KMS-11 (cell line): ENCODE measurements around the gene PRKD1.

ENCODE experiments used
- H2AFZ ChIP-seq: fragments of 200-600 bp; sonication (generic); 2 replicates; pipeline ENCODE4 v1.6.1; 2016; ENCODE audit warnings: antibody characterized with exemption, mixed run types, low read depth
- H3K27ac ChIP-seq: fragments of 200-600 bp; sonication (generic); 2 replicates; pipeline ENCODE4 v1.6.1; 2016; ENCODE audit warnings: mild to moderate bottlenecking, mixed run types
- H3K27me3 ChIP-seq: fragments of 200-600 bp; sonication (generic); 2 replicates; pipeline ENCODE4 v1.6.1; 2017; ENCODE audit warnings: mild to moderate bottlenecking, low read depth, mixed run types, moderate library complexity; ENCODE audit not compliant: insufficient read depth
- H3K36me3 ChIP-seq: fragments of 200-600 bp; sonication (generic); 2 replicates; pipeline ENCODE4 v1.6.1; 2017; ENCODE audit warnings: mild to moderate bottlenecking, mixed run types; ENCODE audit not compliant: insufficient read depth
- H3K4me1 ChIP-seq: fragments of 200-600 bp; sonication (generic); 2 replicates; pipeline ENCODE4 v1.6.1; 2016; ENCODE audit warnings: mild to moderate bottlenecking, low read depth, mixed run types; ENCODE audit not compliant: poor library complexity, severe bottlenecking
- H3K4me2 ChIP-seq: fragments of 200-600 bp; sonication (generic); 2 replicates; pipeline ENCODE4 v1.7.0; 2016; ENCODE audit warnings: mild to moderate bottlenecking, mixed run types
- H3K4me3 ChIP-seq: fragments of 200-600 bp; sonication (generic); IDR thresholded peaks from 2 replicates; pipeline ENCODE4 v1.6.1; 2017; ENCODE audit warnings: low read depth, low read length, mixed read lengths; ENCODE audit not compliant: insufficient read depth
- H3K79me2 ChIP-seq: fragments of 200-600 bp; sonication (generic); 2 replicates; pipeline ENCODE4 v1.6.1; 2016; ENCODE audit warnings: low read depth, mixed run types; ENCODE audit not compliant: insufficient read depth
- H3K9ac ChIP-seq: fragments of 200-600 bp; sonication (generic); 2 replicates; pipeline ENCODE4 v1.6.1; 2016; ENCODE audit warnings: mild to moderate bottlenecking, mixed run types
- H4K20me1 ChIP-seq: fragments of 200-600 bp; sonication (generic); 2 replicates; pipeline ENCODE4 v1.6.1; 2016; ENCODE audit warnings: mild to moderate bottlenecking, mixed run types; ENCODE audit not compliant: insufficient read depth
- CTCF ChIP-seq: fragments of 200-600 bp; sonication (generic); conservative IDR thresholded peaks from 2 replicates; pipeline ENCODE4 v1.6.1; 2017; ENCODE audit warnings: low read depth, mild to moderate bottlenecking, antibody characterized with exemption, low read length, moderate library complexity, mixed read lengths

The PRKD1 gene

GRCh38 chr14:29905543-29905942, 22.1 kb downstream of the PRKD1 start:
- H3K9ac ChIP-seq = no peak overlapping the region
- H3K4me1 ChIP-seq = no peaks in the 10 kb centered on the region
- no peak overlapping the region for H3K4me3 ChIP-seq
- H3K27ac ChIP-seq = no peak overlapping the region
- no peak overlapping the region for H3K4me2 ChIP-seq
- H2AFZ ChIP-seq = no peak overlapping the region
- H4K20me1 ChIP-seq = no peaks in the 10 kb centered on the region
- H3K36me3 ChIP-seq = no peaks in the 10 kb centered on the region
- H3K27me3 ChIP-seq = no peaks in the 10 kb centered on the region
- TF ChIP-seq CTCF = no peak
- no peaks in the 10 kb centered on the region for H3K79me2 ChIP-seq

- Histone ChIP-seq H2AFZ (no peak overlapping the region), H3K9ac (no peak overlapping the region), H3K27me3 (no peaks in the 10 kb centered on the region), H3K79me2 (no peaks in the 10 kb centered on the region), H3K4me2 (no peak overlapping the region), H3K4me3 (no peak overlapping the region), H3K36me3 (no peaks in the 10 kb centered on the region), H4K20me1 (no peaks in the 10 kb centered on the region), H3K4me1 (no peaks in the 10 kb centered on the region), H3K27ac (no peak overlapping the region)
- TF ChIP-seq CTCF = no peak
Measured at GRCh38 chr14:29900609-29901350, 26.9 kb downstream of the PRKD1 start.

GRCh38 chr14:29898470-29898869, 29.2 kb downstream of the PRKD1 start:
- Histone ChIP-seq H3K4me1 (no peaks in the 10 kb centered on the region), H3K4me3 (no peak overlapping the region), H3K27me3 (no peaks in the 10 kb centered on the region), H3K9ac (no peak overlapping the region), H3K4me2 (no peak overlapping the region), H3K79me2 (no peaks in the 10 kb centered on the region), H4K20me1 (no peaks in the 10 kb centered on the region), H2AFZ (no peak overlapping the region), H3K27ac (no peak overlapping the region), H3K36me3 (no peaks in the 10 kb centered on the region)
- no peak for TF ChIP-seq CTCF

- H3K27me3 ChIP-seq = no peaks in the 10 kb centered on the region
- no peak overlapping the region for H3K4me3 ChIP-seq
- H3K79me2 ChIP-seq = no peaks in the 10 kb centered on the region
- no peak overlapping the region for H3K9ac ChIP-seq
- H3K27ac ChIP-seq = no peak overlapping the region
- no peaks in the 10 kb centered on the region for H4K20me1 ChIP-seq
- H3K4me2 ChIP-seq = no peak overlapping the region
- H2AFZ ChIP-seq = no peak overlapping the region
- no peak for TF ChIP-seq CTCF
- no peaks in the 10 kb centered on the region for H3K36me3 ChIP-seq
- H3K4me1 ChIP-seq = no peaks in the 10 kb centered on the region
Measured at GRCh38 chr14:29897181-29897580, 30.5 kb downstream of the PRKD1 start.
